Measurements from ENCODE around the gene DDX18.
A peak's percentile ranks its signal among the peaks of the same experiment; 100 is the strongest.

The DDX18 gene

GRCh38 chr2:117834992-117835391, 20.5 kb downstream of the DDX18 start:
- DNase-seq (ENCODE audit: low read depth in 3 of 3): no peak

GRCh38 chr2:117835990-117836760, 21.7 kb downstream of the DDX18 start:
- peak; percentile 20 to 31 (median 25) for DNase-seq (ENCODE audit: low read depth in 3 of 3)

DNA sequence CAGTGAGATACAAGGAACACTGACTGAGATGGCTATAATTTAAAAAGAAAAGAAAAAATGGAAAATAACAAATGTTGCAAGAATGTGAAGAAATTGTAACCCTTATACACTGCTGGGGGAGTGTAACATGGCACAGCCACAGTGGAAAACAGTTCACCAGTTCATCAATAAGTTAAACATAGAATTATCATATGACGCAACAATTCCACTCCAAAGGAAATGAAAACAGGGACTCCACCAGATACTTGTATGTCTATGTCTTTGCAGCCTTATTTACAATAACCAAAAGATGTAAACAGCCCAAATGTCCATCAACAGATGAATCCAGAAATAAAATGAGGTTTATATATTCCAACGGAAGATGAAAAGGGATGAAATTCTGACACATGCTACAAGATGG, 30.8 kb downstream of the DDX18 start:
- no peak for DNase-seq (ENCODE audit: low read depth in 3 of 3)

GRCh38 chr2:117850015-117850414, 35.5 kb downstream of the DDX18 start:
- DNase-seq (ENCODE audit: low read depth in 3 of 3): no peak

DNA sequence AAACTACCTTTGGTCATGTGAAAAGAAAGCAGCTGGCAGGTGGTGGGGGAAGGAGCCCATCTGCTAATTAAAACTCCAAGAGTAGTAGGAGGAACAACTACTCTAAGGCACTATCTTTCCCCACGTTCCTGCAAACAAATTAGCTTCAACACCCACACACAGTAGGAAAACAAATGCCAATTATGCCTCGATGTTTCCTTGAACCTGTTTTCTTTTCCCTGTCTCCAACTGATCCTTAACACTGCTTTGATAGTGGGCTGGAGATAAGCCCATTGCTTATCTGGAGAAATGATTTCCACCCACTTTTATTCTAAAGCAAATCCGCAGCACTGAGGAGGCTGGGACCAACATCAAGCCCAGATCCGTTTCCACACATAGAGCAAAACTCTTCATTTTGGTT, 36.0 kb downstream of the DDX18 start:
- no peak for DNase-seq (ENCODE audit: low read depth in 3 of 3)

DNA sequence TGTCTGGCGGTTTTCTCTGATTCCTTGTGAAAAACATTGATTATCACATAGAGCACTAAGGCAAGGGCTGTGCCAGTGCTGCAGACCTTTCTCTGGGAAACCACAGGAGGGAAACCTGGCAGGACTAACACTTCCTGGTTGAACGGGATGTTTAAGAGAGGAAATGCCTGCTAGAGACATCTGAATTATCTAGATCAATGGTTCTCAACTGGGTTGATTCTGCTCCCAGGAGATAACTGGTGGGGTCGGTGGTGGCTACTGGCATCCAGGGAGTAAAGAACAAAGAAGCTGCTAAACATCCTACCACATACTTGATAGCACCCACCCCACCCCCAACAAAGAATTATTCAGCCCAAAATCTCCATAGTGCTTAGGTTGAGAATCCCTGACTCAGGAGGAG, 37.5 kb downstream of the DDX18 start:
- DNase-seq (ENCODE audit: low read depth in 3 of 3): no peak

GRCh38 chr2:117853316-117853715, 38.8 kb downstream of the DDX18 start:
- no peak for DNase-seq (ENCODE audit: low read depth in 3 of 3)

DNA sequence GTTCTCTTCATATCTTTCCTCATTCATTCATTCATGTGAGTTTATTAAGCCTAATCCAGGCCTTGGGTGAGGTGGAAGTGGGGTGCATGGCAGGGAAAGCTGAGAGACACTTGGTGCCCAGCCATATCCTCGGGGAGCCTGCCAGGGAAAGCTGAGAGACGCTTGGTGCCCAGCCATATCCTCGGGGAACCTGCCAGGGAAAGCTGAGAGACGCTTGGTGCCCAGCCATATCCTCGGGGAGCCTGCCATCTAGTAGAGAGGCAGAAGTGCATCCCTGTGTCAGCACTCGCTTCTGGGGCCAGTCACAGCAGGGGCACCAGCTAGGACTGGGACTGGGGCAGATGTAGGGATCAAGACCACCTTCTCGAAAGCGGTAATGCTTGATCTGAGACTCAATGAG, 39.4 kb downstream of the DDX18 start:
- no peak for DNase-seq (ENCODE audit: low read depth in 3 of 3)

GRCh38 chr2:117854610-117855009, 40.1 kb downstream of the DDX18 start:
- no peak for DNase-seq (ENCODE audit: low read depth in 3 of 3)

DNA sequence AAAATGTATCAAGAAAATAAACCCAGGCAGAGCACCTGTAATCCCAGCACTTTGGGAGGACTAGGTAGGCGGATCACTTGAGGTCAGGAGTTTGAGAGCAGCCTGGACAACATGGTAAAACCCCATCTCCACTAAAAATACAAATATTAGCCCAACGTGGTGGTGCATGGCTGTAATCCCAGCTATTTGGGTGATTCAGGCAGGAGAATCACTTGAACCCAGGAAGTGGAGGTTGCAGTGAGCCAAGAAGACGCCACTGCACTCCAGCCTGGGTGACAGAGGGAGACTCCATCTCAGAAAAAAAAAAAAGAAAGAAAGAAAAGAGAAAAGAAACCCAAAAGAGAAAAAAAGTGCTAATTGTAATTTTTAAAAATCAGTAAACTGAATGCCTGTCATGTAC, 41.4 kb downstream of the DDX18 start:
- DNase-seq (ENCODE audit: low read depth in 3 of 3): no peak

DNA sequence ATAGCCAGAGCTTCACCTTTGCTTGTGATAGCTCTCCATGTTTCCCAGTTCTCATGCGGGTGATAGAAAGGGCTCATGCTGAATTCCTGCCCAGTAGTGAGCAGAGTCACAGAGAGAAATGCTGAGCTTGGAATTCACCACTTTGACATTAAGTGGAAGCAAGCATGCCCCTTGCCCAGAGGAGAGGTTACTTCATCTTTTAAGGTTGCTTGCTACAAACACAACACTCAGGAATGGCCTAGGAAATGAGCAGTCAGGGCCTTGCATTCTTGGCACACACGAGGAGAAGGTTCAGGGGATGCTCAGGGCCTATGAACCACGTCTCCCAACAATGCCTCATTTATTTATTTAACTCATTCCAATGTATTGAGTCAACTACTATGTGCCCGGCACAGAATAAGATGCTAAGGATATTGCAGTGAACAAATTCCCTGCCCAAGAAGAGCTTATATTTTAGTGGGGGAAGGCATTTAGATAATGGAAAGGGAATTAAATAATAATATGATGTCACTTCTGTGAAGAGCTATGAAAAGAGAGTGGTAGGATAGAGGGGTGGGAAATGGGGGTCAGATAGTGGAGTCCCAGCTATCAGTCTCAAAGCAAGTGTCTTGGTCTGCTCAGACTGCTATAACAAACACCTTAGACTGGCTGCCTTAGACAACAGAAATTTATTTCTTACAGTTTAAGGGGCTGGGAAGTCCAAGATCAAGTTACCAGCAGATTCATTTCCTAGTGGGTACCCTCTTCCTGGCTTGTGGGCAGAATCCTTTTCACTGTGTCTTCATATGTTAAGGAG, 42.1 kb downstream of the DDX18 start:
- no peak for DNase-seq (ENCODE audit: low read depth in 3 of 3)

DNA sequence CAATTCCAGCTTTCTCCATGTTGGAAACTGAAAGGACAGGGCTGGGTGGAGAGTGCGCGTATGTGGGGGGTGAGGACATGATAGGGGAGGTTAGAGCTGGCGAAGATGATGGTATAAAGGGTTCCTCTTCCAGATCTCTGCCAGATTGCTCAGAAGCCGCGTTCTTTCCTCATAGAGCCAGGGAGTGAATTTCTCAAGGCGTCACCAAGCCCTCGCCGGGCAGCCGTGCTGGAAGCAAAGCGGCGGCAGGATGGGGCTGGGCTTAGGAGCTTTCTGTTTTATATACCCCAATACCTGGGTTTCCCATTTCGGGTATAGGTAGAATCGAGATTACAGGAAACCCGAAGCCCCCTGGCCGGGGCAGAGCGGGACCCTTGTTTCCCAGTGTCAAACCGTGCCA, 43.8 kb downstream of the DDX18 start:
- DNase-seq (ENCODE audit: low read depth in 3 of 3): no peak

DNA sequence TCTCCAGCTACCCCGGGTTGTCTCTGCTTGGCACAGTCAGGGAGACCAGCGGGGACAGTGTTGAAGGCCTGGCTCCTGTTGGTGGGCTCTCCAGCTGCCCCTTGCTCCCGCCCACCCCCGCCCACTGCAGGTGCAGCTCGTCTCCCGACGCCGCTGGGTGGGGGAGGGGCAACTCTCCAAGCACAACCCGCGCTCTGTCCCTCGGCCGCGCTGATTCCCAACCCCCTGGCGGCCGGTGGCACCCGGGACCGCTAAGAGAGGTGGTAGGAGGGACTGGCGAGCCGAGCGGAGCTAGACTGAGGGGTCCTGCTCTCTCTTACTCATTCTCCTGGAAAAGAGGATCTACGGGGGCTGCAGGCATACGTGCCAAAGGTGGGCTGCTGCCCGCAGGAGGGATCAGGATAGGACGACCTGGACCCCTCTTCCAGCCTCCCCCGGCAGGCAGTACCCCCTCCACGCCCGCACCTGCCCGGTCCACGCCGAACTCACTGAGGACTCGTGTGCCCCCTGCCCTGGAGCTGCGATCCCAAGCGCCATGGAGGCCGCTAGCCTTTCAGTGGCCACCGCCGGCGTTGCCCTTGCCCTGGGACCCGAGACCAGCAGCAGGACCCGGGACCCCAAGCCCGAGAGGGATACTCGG, 44.5 kb downstream of the DDX18 start:
- DNase-seq (ENCODE audit: low read depth in 3 of 3): no peak

DNA sequence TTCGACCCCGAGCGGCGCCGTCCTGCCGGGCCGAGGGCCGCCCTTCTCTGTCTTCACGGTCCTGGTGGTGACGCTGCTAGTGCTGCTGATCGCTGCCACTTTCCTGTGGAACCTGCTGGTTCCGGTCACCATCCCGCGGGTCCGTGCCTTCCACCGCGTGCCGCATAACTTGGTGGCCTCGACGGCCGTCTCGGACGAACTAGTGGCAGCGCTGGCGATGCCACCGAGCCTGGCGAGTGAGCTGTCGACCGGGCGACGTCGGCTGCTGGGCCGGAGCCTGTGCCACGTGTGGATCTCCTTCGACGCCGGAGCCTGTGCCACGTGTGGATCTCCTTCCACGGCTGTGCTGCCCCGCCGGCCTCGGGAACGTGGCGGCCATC, 45.0 kb downstream of the DDX18 start:
- DNase-seq (ENCODE audit: low read depth in 3 of 3): no peak

- DNase-seq (ENCODE audit: low read depth in 3 of 3): no peak
Observed at GRCh38 chr2:117859924-117860647, 45.6 kb downstream of the DDX18 start.

GRCh38 chr2:117862459-117862858, 48.0 kb downstream of the DDX18 start:
- no peak for DNase-seq (ENCODE audit: low read depth in 3 of 3)

DNA sequence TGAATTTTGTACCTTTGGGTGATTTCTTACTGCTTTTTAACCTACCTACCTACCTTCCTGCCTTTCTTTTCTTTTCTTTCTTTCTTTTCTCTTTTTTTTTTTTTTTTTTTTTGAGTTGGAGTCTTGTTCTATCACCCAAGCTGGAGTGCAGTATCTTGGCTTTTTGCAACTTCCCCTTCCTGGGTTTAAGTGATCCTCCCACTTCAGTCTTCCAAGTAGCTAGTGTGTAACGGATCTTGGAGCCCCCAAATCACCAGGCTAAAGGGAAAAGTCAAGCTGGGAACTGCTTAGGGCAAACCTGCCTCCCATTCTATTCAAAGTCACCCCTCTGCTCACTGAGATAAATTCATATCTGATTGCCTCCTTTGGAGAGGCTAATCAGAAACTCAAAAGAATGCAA, 61.3 kb downstream of the DDX18 start:
- no peak for DNase-seq (ENCODE audit: low read depth in 3 of 3)

DNA sequence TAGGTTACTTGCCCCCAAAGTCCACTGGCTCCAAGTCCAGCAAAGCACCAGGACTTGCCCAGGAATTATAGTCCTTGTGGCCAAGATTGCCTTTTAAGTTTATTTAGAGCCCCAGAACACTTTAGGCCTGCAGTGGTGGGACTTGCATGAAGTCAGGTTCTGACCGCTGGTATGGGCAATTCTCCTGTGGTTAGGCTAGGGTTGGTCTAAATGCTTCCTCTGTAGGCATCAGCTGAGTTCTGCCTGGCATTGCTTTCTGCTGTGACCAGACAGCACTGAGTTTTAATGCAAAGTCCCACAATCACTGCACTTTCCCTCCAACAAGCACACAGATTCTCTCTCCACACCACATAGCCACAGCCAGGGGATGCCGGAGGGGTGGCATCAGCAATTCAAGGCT, 64.5 kb downstream of the DDX18 start:
- DNase-seq (ENCODE audit: low read depth in 3 of 3): no peak
